Gastrocnemius medialis (tissue), 4 donors: ENCODE data around the gene COL21A1.

Source experiments
- POLR2A ChIP-seq, 2 donors: fragments of 450-650 bp; IDR thresholded peaks; one replicate each; pipeline ENCODE4 v1.6.1; 2017; ENCODE audit warnings: antibody characterized with exemption in 2 of 2, mild to moderate bottlenecking in 2 of 2, moderate library complexity in 2 of 2
- TF ChIP-seq, protein P1 (sequence below), 5 experiments: fragments of 450-650 bp in 3 of 5; fragments of 200-600 bp in 2 of 5; sonication (generic) in 2 of 5; IDR thresholded peaks in 4 of 5; conservative IDR thresholded peaks in 1 of 5; 1 replicate in 4 of 5; 2 replicates in 1 of 5; pipeline ENCODE4 v1.5.1; 2016 to 2019; ENCODE audit warnings: antibody characterized with exemption in 5 of 5, mild to moderate bottlenecking in 3 of 5, moderate library complexity in 3 of 5

DNA sequence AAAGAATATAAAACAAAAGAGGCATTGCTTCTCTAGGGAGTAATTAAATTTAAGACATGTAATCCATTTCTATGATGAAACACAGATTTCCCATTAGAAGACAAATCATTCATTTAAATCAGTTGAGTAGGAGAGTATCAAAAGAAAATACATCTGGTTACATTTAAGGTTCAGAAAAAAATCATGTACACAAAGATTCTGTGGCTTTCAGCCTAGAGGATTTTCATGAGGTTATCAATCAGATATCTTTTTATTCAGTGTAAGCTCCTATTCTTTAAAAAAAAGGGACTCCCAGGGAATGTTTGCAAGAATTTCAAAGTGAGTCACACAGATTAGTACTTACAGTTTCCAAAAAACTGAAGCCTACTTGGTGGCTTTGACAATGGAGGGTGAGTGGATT is 24.9 kb downstream of the COL21A1 start:
- no peak for TF ChIP-seq POLR2A (IDR thresholded peaks at IDR 0.05)
- TF ChIP-seq, protein P1, sequence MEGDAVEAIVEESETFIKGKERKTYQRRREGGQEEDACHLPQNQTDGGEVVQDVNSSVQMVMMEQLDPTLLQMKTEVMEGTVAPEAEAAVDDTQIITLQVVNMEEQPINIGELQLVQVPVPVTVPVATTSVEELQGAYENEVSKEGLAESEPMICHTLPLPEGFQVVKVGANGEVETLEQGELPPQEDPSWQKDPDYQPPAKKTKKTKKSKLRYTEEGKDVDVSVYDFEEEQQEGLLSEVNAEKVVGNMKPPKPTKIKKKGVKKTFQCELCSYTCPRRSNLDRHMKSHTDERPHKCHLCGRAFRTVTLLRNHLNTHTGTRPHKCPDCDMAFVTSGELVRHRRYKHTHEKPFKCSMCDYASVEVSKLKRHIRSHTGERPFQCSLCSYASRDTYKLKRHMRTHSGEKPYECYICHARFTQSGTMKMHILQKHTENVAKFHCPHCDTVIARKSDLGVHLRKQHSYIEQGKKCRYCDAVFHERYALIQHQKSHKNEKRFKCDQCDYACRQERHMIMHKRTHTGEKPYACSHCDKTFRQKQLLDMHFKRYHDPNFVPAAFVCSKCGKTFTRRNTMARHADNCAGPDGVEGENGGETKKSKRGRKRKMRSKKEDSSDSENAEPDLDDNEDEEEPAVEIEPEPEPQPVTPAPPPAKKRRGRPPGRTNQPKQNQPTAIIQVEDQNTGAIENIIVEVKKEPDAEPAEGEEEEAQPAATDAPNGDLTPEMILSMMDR (IDR thresholded peaks at IDR 0.05 in 4 of 5, conservative IDR thresholded peaks at IDR 0.05 in 1 of 5), result no peak
